ENCODE measurements around the gene TULP1.

TULP1 gene

GRCh38 chr6:35512006-35512405 lies 690 bp downstream of the TULP1 start:
- Mint-ChIP-seq H3K9me3 (no peaks in the 10 kb centered on the region), H3K4me3 (peak overlapping the region; percentile 65), H3K27me3 (ENCODE audit: low read depth, poor library complexity) (peaks cover 10% of the 10 kb centered on the region), H3K36me3 (ENCODE audit: low read depth) (no peaks in the 10 kb centered on the region), H3K4me1 (peaks cover 57% of the 10 kb centered on the region), H3K27ac (no peak overlapping the region)
- TF ChIP-seq CTCF (IDR thresholded peaks at IDR 0.05) = no peak
- peak; percentile 25 for DNase-seq

- H3K27ac Mint-ChIP-seq = no peak overlapping the region
- H3K4me1 Mint-ChIP-seq = peaks cover 62% of the 10 kb centered on the region
- peaks cover 11% of the 10 kb centered on the region for H3K27me3 Mint-ChIP-seq (ENCODE audit: low read depth, poor library complexity)
- peak overlapping the region; percentile 61 for H3K4me3 Mint-ChIP-seq
- TF ChIP-seq CTCF (IDR thresholded peaks at IDR 0.05) = no peak
- no peak for DNase-seq
- no peaks in the 10 kb centered on the region for H3K9me3 Mint-ChIP-seq
- no peaks in the 10 kb centered on the region for H3K36me3 Mint-ChIP-seq (ENCODE audit: low read depth)
Observed at GRCh38 chr6:35511562-35511941, 1.1 kb downstream of the TULP1 start.

- Mint-ChIP-seq H3K27me3 (ENCODE audit: low read depth, poor library complexity) (peaks cover 8% of the 10 kb centered on the region), H3K27ac (no peak overlapping the region), H3K4me3 (peak overlapping the region; percentile 61), H3K4me1 (peaks cover 67% of the 10 kb centered on the region), H3K36me3 (ENCODE audit: low read depth) (no peaks in the 10 kb centered on the region), H3K9me3 (no peaks in the 10 kb centered on the region)
- DNase-seq = no peak
- no peak for TF ChIP-seq CTCF (IDR thresholded peaks at IDR 0.05)
Observed at GRCh38 chr6:35510916-35511561, 1.7 kb downstream of the TULP1 start.

- TF ChIP-seq CTCF (IDR thresholded peaks at IDR 0.05) = no peak
- Mint-ChIP-seq H3K36me3 (ENCODE audit: low read depth) (no peaks in the 10 kb centered on the region), H3K27me3 (ENCODE audit: low read depth, poor library complexity) (peaks cover 15% of the 10 kb centered on the region), H3K9me3 (no peaks in the 10 kb centered on the region), H3K4me1 (peaks cover 65% of the 10 kb centered on the region), H3K4me3 (peak overlapping the region; percentile 13), H3K27ac (no peak overlapping the region)
- DNase-seq = no peak
Observed at GRCh38 chr6:35508542-35508941, 4.2 kb downstream of the TULP1 start.

- Mint-ChIP-seq H3K27ac (no peak overlapping the region), H3K27me3 (ENCODE audit: low read depth, poor library complexity) (peaks cover 15% of the 10 kb centered on the region), H3K4me1 (peaks cover 65% of the 10 kb centered on the region), H3K9me3 (no peaks in the 10 kb centered on the region), H3K36me3 (ENCODE audit: low read depth) (no peaks in the 10 kb centered on the region), H3K4me3 (no peak overlapping the region)
- DNase-seq = no peak
- TF ChIP-seq CTCF (IDR thresholded peaks at IDR 0.05) = no peak
Observed at GRCh38 chr6:35508027-35508426, 4.7 kb downstream of the TULP1 start.

- Mint-ChIP-seq H3K9me3 (no peaks in the 10 kb centered on the region), H3K27ac (no peak overlapping the region), H3K4me1 (peaks cover 63% of the 10 kb centered on the region), H3K27me3 (ENCODE audit: low read depth, poor library complexity) (peaks cover 15% of the 10 kb centered on the region), H3K4me3 (no peak overlapping the region), H3K36me3 (ENCODE audit: low read depth) (no peaks in the 10 kb centered on the region)
- TF ChIP-seq CTCF (IDR thresholded peaks at IDR 0.05) = no peak
- DNase-seq = no peak
Observed at GRCh38 chr6:35507221-35507620, 5.5 kb downstream of the TULP1 start.
